Heart left ventricle (tissue), 16 donors: ENCODE measurements around the gene TIAL1. TPM values are rescaled to one million over a fixed set of nuclear protein-coding genes. Genes with fewer than 3 reads are reported as not detected.

Experiments used
- ATAC-seq, 4 donors: fragments of 200-7000 bp; cut with Tn5 transposase; one replicate each; pipeline ENCODE4 v1.9.1; 2020 to 2022; ENCODE audit warnings: moderate library complexity in 4 of 4, mild to moderate bottlenecking in 3 of 4, moderate number of reproducible peaks in 1 of 4
- DNase-seq, 5 donors: peaks; one replicate each; pipeline ENCODE4 v3.0.0-alpha.2; 2020
- H3K27ac ChIP-seq, 12 donors: fragments of 200-600 bp; sonication (generic) in 4 of 12; one replicate each; pipeline versions ENCODE4 v1.5.0 to v1.8.0; 2016 to 2022; ENCODE audit warnings: mild to moderate bottlenecking in 2 of 12
- H3K27me3 ChIP-seq, 9 donors: fragments of 200-600 bp; sonication (generic) in 2 of 9; one replicate each; pipeline versions ENCODE4 v1.5.1 to v1.8.0; 2016 to 2022; ENCODE audit warnings: mild to moderate bottlenecking in 3 of 9
- H3K36me3 ChIP-seq, 9 donors: fragments of 200-600 bp; sonication (generic) in 2 of 9; one replicate each; pipeline versions ENCODE4 v1.5.0 to v1.8.0; 2018 to 2022; ENCODE audit warnings: mild to moderate bottlenecking in 2 of 9
- H3K4me1 ChIP-seq, 12 donors: fragments of 200-600 bp; sonication (generic) in 4 of 12; one replicate each; pipeline versions ENCODE4 v1.5.0 to v1.8.0; 2016 to 2022; ENCODE audit warnings: mild to moderate bottlenecking in 3 of 12
- H3K4me3 ChIP-seq, 12 donors: fragments of 200-600 bp; sonication (generic) in 4 of 12; one replicate each; pipeline versions ENCODE4 v1.5.0 to v1.8.0; 2017 to 2022; ENCODE audit warnings: mild to moderate bottlenecking in 9 of 12, moderate library complexity in 4 of 12
- H3K9me3 ChIP-seq, 12 donors: fragments of 200-600 bp; sonication (generic) in 4 of 12; one replicate each; pipeline versions ENCODE4 v1.5.0 to v1.8.0; 2016 to 2022; ENCODE audit warnings: mild to moderate bottlenecking in 1 of 12
- CTCF ChIP-seq, 12 donors: fragments of 200-600 bp; sonication (generic) in 4 of 12; IDR thresholded peaks; one replicate each; pipeline versions ENCODE4 v1.5.0 to v1.8.0; 2018 to 2022; ENCODE audit warnings: antibody characterized with exemption in 12 of 12, mild to moderate bottlenecking in 5 of 12
- POLR2A ChIP-seq, 2 donors: fragments of 450-650 bp; IDR thresholded peaks; one replicate each; pipeline ENCODE4 v1.6.1; 2017; ENCODE audit warnings: antibody characterized with exemption in 2 of 2, mild to moderate bottlenecking in 2 of 2, moderate library complexity in 2 of 2
- WGBS, 4 donors: extraction: QIAGEN DNeasy Blood & Tissue Kit in 2 of 4; methylation state at CpG; one replicate each; pipeline versions ENCODE4 v1.1.5 to v1.1.7; 2013 to 2018; 5-methylcytosine and 5-hydroxymethylcytosine counted together
- intact Hi-C, 10 donors: fragments of 100-400 bp; cut with DNase I; formaldehyde crosslinking; loops; one replicate each; pipeline versions ENCODE4 v1.11.1 to v1.14.2; 2022
- polyA plus RNA-seq, 2 donors: library from polyadenylated mRNA; stranded (reverse); fragments of 200-250 nt; gene quantifications; one replicate each; pipeline ENCODE4 v1.2.3, GENCODE V29; 2013
- total RNA-seq, 9 donors: library from RNA; depleted of rRNA in 2 of 9; stranded (reverse); fragments of >200 nt in 2 of 9; fragmentation: NEBNext Ultra II Directional in 3 of 9; extraction: Animal tissue kit (Norgen Biotek cat#: 25700) in 3 of 9; gene quantifications; one replicate each; pipeline versions ENCODE4 v1.1.0 to v1.2.4, GENCODE V29; 2016 to 2023
- donor health status: ischemic (EF 13 %, LVEDD 7.1; RV severe dilation, severe dysfunction).
- donor health status: healthy with polysubstance abuse.
- donor health status: DM: no; HTN: yes; CAD: no.
- donor health status: DM: no; HTN: no; CAD: no.
- donor health status: ischemic (EF 25% LVEDD 6.9; RV normal size, moderate dysfunction).
- donor health status: ischemic (EF 25% LVEDD 5.7; RV mildly dilated, moderate dysfunction).
- donor health status: healthy.
- donor health status: DM: yes; HTN: yes; CAD: no.
- donor health status: ischemic (EF 35%, LVEDD 5.7; RV mildly dilated, moderate dysfunction).
- donor health status: nonischemic (EF 11% LVEDD 7.7; RV severe dilation, severe dysfunction).
- donor health status: DM: yes; HTN: yes; CAD: no.
- donor health status: PGD.
- donor health status: ischemic (EF 29% LVEDD 5.4; RV normal size, mild dysfunction).
- donor health status: nonischemic (EF 23%, LVEDD 6.1; RV moderate dilation, normal function).

TIAL1 gene
- total and polyA plus RNA-seq, 11 donors: 24.8 to 86.3 (median 65.2) TPM

- no peak for DNase-seq
- H3K4me1 ChIP-seq: peaks cover 0 to 73% (median 11%) of the 10 kb centered on the region in 12 donors
- H3K27ac ChIP-seq: peak overlapping the region in 1 of 12 donors; percentile 92
- no peaks in the 10 kb centered on the region for H3K9me3 ChIP-seq
- no peak for ATAC-seq
- no peak for TF ChIP-seq POLR2A (IDR thresholded peaks at IDR 0.05)
- TF ChIP-seq CTCF (IDR thresholded peaks at IDR 0.05): no peak
- intact Hi-C loops: loop anchor here in 4 of 10 donors (5.0 to 10.0 kb wide), 3 partner anchors 338 to 345 kb away; no protein-coding TSS in a partner anchor
- peaks cover 0 to 14% (median 4%) of the 10 kb centered on the region in 9 donors for H3K27me3 ChIP-seq
- WGBS, 4 donors: 90 to 94% (median 92%) methylated on average over 4 of the region's 4 CpGs
- H3K36me3 ChIP-seq: no peaks in the 10 kb centered on the region
- peak overlapping the region in 1 of 12 donors; percentile 83 for H3K4me3 ChIP-seq
These were observed 56.7 kb downstream of the TIAL1 start for GRCh38 chr10:119540038-119540437.

- H3K36me3 ChIP-seq: peaks cover 0 to 4% (median 0%) of the 10 kb centered on the region in 9 donors
- ATAC-seq (no peak), DNase-seq (no peak)
- no peak for TF ChIP-seq POLR2A (IDR thresholded peaks at IDR 0.05)
- no peak for TF ChIP-seq CTCF (IDR thresholded peaks at IDR 0.05)
- peak overlapping the region in 1 of 12 donors; percentile 92 for H3K27ac ChIP-seq
- H3K4me1 ChIP-seq: peaks cover 0 to 73% (median 11%) of the 10 kb centered on the region in 12 donors
- 76 to 85% (median 82%) methylated on average over 9 of the region's 9 CpGs for whole genome bisulfite sequencing, 4 donors
- peaks cover 0 to 8% (median 4%) of the 10 kb centered on the region in 9 donors for H3K27me3 ChIP-seq
- intact Hi-C loops: no loop called here
- peak overlapping the region in 1 of 12 donors; percentile 8 for H3K4me3 ChIP-seq
- no peaks in the 10 kb centered on the region for H3K9me3 ChIP-seq
These were observed 57.4 kb downstream of the TIAL1 start for GRCh38 chr10:119539359-119539825.

- peak overlapping the region in 1 of 12 donors; percentile 8 for H3K4me3 ChIP-seq
- H3K4me1 ChIP-seq: peaks cover 0 to 73% (median 9%) of the 10 kb centered on the region in 12 donors
- H3K36me3 ChIP-seq: peaks cover 0 to 4% (median 0%) of the 10 kb centered on the region in 9 donors
- intact Hi-C loops: no loop called here
- no peaks in the 10 kb centered on the region for H3K9me3 ChIP-seq
- peak overlapping the region in 2 of 12 donors; percentile 75 to 92 for H3K27ac ChIP-seq
- DNase-seq (no peak), ATAC-seq (no peak)
- peaks cover 0 to 7% (median 4%) of the 10 kb centered on the region in 9 donors for H3K27me3 ChIP-seq
- 75 to 80% (median 78%) methylated on average over 9 of the region's 9 CpGs for WGBS, 4 donors
- no peak for TF ChIP-seq CTCF (IDR thresholded peaks at IDR 0.05)
- no peak for TF ChIP-seq POLR2A (IDR thresholded peaks at IDR 0.05)
These were observed 58.0 kb downstream of the TIAL1 start for GRCh38 chr10:119538632-119539358.

GRCh38 chr10:119537953-119538630, 58.7 kb downstream of the TIAL1 start:
- 78 to 85% (median 82%) methylated on average over 5 of the region's 5 CpGs for WGBS, 4 donors
- H3K27ac ChIP-seq: peak overlapping the region in 2 of 12 donors; percentile 75 to 92
- peaks cover 0 to 7% (median 0%) of the 10 kb centered on the region in 9 donors for H3K27me3 ChIP-seq
- peaks cover 0 to 67% (median 3%) of the 10 kb centered on the region in 12 donors for H3K4me1 ChIP-seq
- H3K4me3 ChIP-seq: peak overlapping the region in 1 of 12 donors; percentile 8
- H3K36me3 ChIP-seq: peaks cover 0 to 4% (median 0%) of the 10 kb centered on the region in 9 donors
- no peaks in the 10 kb centered on the region for H3K9me3 ChIP-seq
- DNase-seq: no peak
- ATAC-seq: no peak
- no peak for TF ChIP-seq POLR2A (IDR thresholded peaks at IDR 0.05)
- TF ChIP-seq CTCF (IDR thresholded peaks at IDR 0.05): no peak
- intact Hi-C loops: no loop called here
